Panc1 (cell line): ENCODE data around the gene DGKD.

Experiments
- POLR2AphosphoS5 ChIP-seq: IDR thresholded peaks from 2 replicates; pipeline ENCODE4 v1.6.1; 2012; ENCODE audit warnings: mild to moderate bottlenecking, low read depth, low read length, moderate library complexity
- TF ChIP-seq, protein P1 (sequence below): fragments of 450-650 bp; IDR thresholded peaks from 2 replicates; pipeline ENCODE4 v1.5.1; 2017; ENCODE audit warnings: mild to moderate bottlenecking
- TF ChIP-seq, protein P2 (sequence below), 2 experiments: IDR thresholded peaks; 2 replicates each; pipeline ENCODE4 v1.6.1; 2011 to 2012; ENCODE audit warnings: low read depth in 2 of 2, control low read depth in 1 of 2, low read length in 1 of 2, mild to moderate bottlenecking in 1 of 2, moderate library complexity in 1 of 2; ENCODE audit not compliant: insufficient read depth in 1 of 2

GRCh38 chr2:233417282-233417681 is 63.0 kb downstream of the DGKD start:
- TF ChIP-seq, protein P1, sequence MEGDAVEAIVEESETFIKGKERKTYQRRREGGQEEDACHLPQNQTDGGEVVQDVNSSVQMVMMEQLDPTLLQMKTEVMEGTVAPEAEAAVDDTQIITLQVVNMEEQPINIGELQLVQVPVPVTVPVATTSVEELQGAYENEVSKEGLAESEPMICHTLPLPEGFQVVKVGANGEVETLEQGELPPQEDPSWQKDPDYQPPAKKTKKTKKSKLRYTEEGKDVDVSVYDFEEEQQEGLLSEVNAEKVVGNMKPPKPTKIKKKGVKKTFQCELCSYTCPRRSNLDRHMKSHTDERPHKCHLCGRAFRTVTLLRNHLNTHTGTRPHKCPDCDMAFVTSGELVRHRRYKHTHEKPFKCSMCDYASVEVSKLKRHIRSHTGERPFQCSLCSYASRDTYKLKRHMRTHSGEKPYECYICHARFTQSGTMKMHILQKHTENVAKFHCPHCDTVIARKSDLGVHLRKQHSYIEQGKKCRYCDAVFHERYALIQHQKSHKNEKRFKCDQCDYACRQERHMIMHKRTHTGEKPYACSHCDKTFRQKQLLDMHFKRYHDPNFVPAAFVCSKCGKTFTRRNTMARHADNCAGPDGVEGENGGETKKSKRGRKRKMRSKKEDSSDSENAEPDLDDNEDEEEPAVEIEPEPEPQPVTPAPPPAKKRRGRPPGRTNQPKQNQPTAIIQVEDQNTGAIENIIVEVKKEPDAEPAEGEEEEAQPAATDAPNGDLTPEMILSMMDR, result no peak
- TF ChIP-seq, protein P2, sequence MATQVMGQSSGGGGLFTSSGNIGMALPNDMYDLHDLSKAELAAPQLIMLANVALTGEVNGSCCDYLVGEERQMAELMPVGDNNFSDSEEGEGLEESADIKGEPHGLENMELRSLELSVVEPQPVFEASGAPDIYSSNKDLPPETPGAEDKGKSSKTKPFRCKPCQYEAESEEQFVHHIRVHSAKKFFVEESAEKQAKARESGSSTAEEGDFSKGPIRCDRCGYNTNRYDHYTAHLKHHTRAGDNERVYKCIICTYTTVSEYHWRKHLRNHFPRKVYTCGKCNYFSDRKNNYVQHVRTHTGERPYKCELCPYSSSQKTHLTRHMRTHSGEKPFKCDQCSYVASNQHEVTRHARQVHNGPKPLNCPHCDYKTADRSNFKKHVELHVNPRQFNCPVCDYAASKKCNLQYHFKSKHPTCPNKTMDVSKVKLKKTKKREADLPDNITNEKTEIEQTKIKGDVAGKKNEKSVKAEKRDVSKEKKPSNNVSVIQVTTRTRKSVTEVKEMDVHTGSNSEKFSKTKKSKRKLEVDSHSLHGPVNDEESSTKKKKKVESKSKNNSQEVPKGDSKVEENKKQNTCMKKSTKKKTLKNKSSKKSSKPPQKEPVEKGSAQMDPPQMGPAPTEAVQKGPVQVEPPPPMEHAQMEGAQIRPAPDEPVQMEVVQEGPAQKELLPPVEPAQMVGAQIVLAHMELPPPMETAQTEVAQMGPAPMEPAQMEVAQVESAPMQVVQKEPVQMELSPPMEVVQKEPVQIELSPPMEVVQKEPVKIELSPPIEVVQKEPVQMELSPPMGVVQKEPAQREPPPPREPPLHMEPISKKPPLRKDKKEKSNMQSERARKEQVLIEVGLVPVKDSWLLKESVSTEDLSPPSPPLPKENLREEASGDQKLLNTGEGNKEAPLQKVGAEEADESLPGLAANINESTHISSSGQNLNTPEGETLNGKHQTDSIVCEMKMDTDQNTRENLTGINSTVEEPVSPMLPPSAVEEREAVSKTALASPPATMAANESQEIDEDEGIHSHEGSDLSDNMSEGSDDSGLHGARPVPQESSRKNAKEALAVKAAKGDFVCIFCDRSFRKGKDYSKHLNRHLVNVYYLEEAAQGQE (IDR thresholded peaks at IDR 0.05; ENCODE audit: insufficient read depth in 1 of 2, low read depth in 2 of 2, low read length in 1 of 2), result no peak
- no peak for TF ChIP-seq POLR2AphosphoS5
